ENCODE data around the gene SIMC1. TPM values are rescaled to one million over a fixed set of nuclear protein-coding genes. Genes with fewer than 3 reads are reported as not detected.
"Not testable (repeated sequence)": the region's sequence is repeated elsewhere in the genome, so short reads cannot be mapped to it uniquely, and the experiment has no call there.

Gene SIMC1
- total RNA-seq, 2 experiments from 2014 or later, result 31.6 to 33.2 TPM

DNA sequence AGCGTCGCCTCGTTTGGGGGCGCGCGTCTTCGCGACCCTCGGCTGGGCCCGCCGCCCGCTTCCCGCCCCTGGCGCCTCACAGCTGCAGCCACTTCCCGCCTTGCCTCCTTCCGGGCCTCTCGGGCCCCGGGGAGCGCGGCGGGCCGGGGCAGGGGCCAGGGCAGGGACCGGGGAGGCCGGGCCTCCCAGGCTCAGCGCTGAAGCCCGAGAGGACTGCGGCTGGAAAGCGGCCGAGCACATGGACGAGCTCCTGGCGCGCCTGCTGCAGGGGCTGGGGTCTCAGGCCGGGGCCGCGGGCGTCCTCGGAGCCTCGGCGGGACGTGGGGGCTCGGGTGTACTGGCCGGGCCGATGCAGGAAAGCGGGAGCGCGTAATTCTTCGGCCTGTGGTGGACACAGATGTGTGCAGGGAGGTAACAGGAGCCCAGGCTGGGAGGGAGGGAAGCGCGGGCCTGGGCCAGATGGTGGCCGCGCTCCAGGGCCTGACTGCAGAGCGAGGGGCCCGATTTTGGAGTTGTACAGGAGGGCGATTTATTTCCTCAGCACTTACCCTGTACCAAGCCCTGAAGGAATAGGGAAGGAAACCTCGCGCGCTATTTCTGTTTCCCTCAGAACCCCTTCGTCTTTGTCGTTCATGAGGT is 540 bp downstream of the SIMC1 start:
- POLR2A ChIA-PET, H3K4me3 Mint-ChIP-seq, H3K27ac Mint-ChIP-seq, H3K36me3 Mint-ChIP-seq, DNase-seq, H3K27me3 Mint-ChIP-seq, H3K9me3 Mint-ChIP-seq, H3K4me1 Mint-ChIP-seq: not testable (repeated sequence)
- ATAC-seq (ENCODE audit: low read depth), result peak; percentile 51

GRCh38 chr5:176239304-176239703 is 1.1 kb downstream of the SIMC1 start:
- ATAC-seq (ENCODE audit: low read depth); H3K27me3 Mint-ChIP-seq; H3K27ac Mint-ChIP-seq; H3K9me3 Mint-ChIP-seq; H3K4me1 Mint-ChIP-seq; H3K4me3 Mint-ChIP-seq; H3K36me3 Mint-ChIP-seq; DNase-seq; POLR2A ChIA-PET: not testable (repeated sequence)

DNA sequence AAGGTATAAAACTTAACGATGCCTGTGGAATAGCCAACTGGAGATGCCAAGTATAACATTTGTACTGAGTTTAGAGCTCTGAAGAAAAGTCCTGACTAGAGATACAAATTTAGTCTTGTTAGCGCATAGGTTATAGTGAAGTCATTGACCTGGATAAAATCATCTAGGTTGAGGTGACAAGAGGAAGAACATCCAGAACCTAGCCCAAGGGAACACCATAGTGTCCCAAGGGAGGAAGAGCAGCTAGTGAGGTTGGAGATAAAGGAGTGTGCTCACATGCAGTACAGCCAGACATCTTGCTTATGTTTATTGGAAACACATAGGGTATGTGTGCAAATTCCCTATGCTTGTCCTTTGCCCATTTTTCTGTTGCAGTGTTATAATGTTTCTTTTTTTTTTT is 6.1 kb downstream of the SIMC1 start:
- H3K27me3 Mint-ChIP-seq; POLR2A ChIA-PET; H3K9me3 Mint-ChIP-seq; ATAC-seq (ENCODE audit: low read depth); H3K27ac Mint-ChIP-seq; H3K4me1 Mint-ChIP-seq; H3K36me3 Mint-ChIP-seq; H3K4me3 Mint-ChIP-seq; DNase-seq: not testable (repeated sequence)

DNA sequence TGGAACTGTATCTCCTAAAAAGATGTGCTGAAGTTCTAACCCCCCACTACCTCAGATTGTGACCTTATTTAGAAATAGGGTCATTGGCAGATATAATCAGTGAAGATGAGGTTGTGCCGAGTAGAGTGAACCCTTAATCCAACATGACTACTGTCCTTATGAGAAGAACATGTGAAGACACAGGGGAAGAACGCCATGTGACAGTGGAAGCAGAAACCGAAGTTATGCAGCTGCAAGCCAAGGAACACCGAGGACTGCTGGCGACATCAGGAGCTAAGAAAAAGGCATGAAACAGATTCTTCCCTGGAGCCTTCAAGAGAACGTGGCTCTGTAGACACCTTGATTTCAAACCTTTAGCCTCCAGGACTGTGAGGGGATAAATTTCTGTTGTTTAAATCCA is 6.8 kb downstream of the SIMC1 start:
- DNase-seq; H3K4me1 Mint-ChIP-seq; H3K9me3 Mint-ChIP-seq; H3K27me3 Mint-ChIP-seq; H3K36me3 Mint-ChIP-seq; ATAC-seq (ENCODE audit: low read depth); POLR2A ChIA-PET; H3K27ac Mint-ChIP-seq; H3K4me3 Mint-ChIP-seq: not testable (repeated sequence)

- ATAC-seq (ENCODE audit: low read depth); H3K27me3 Mint-ChIP-seq; H3K9me3 Mint-ChIP-seq; H3K27ac Mint-ChIP-seq; DNase-seq; H3K4me3 Mint-ChIP-seq; H3K4me1 Mint-ChIP-seq; POLR2A ChIA-PET; H3K36me3 Mint-ChIP-seq: not testable (repeated sequence)
Measured at GRCh38 chr5:176245489-176245888, 7.3 kb downstream of the SIMC1 start.

DNA sequence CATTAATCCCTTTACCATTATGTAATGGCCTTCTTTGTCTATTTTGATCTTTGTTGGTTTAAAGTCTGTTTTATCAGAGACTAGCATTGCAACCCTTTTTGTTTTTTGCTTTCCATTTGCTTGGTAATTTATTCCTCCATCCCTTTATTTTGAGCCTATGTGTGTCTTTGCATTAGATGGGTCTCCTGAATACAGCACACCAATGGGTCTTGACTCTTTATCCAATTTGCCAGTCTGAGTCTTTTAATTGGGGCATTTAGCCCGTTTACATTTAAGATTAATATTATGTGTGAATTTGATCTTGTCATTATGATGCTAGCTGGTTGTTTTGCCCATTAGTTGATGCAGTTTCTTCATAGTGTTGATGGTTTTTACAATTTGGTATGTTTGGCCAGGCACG is 12.5 kb downstream of the SIMC1 start:
- H3K9me3 Mint-ChIP-seq; H3K27me3 Mint-ChIP-seq; DNase-seq; ATAC-seq (ENCODE audit: low read depth); POLR2A ChIA-PET; H3K4me1 Mint-ChIP-seq; H3K27ac Mint-ChIP-seq; H3K4me3 Mint-ChIP-seq: not testable (repeated sequence)
- H3K36me3 Mint-ChIP-seq, result peaks cover 13% of the 10 kb centered on the region

- POLR2A ChIA-PET; ATAC-seq (ENCODE audit: low read depth); H3K9me3 Mint-ChIP-seq; H3K4me1 Mint-ChIP-seq; H3K27me3 Mint-ChIP-seq; H3K27ac Mint-ChIP-seq; H3K4me3 Mint-ChIP-seq; DNase-seq: not testable (repeated sequence)
- peaks cover 14% of the 10 kb centered on the region for H3K36me3 Mint-ChIP-seq
Measured at GRCh38 chr5:176252171-176252570, 13.9 kb downstream of the SIMC1 start.

- H3K4me1 Mint-ChIP-seq; H3K9me3 Mint-ChIP-seq; H3K27ac Mint-ChIP-seq; H3K4me3 Mint-ChIP-seq; DNase-seq; ATAC-seq (ENCODE audit: low read depth); POLR2A ChIA-PET; H3K27me3 Mint-ChIP-seq: not testable (repeated sequence)
- H3K36me3 Mint-ChIP-seq, result peaks cover 14% of the 10 kb centered on the region
Measured at GRCh38 chr5:176253370-176254065, 15.3 kb downstream of the SIMC1 start.

DNA sequence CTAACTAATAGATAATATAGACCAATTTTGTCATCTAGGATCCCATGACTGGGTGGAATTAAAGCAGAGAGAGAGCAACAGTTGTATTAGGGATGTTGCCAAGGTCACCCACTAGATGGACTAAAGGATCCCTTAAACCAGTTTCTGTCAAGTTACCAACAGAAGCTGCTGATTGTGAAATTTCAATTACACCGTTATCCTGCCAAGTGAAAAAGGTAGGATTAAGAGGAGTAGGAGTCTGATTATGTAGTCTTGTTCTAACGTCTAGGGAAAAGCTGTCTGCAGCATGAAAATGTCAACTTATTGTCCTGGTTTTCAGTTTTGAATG is 15.8 kb downstream of the SIMC1 start:
- ATAC-seq (ENCODE audit: low read depth); H3K4me3 Mint-ChIP-seq; DNase-seq; H3K4me1 Mint-ChIP-seq; POLR2A ChIA-PET; H3K9me3 Mint-ChIP-seq; H3K27me3 Mint-ChIP-seq; H3K27ac Mint-ChIP-seq: not testable (repeated sequence)
- H3K36me3 Mint-ChIP-seq, result peaks cover 14% of the 10 kb centered on the region

GRCh38 chr5:176257871-176258505 is 19.8 kb downstream of the SIMC1 start:
- POLR2A ChIA-PET; H3K4me3 Mint-ChIP-seq; H3K27me3 Mint-ChIP-seq; DNase-seq; H3K27ac Mint-ChIP-seq; H3K4me1 Mint-ChIP-seq; H3K9me3 Mint-ChIP-seq; ATAC-seq (ENCODE audit: low read depth): not testable (repeated sequence)
- H3K36me3 Mint-ChIP-seq, result peaks cover 13% of the 10 kb centered on the region

GRCh38 chr5:176260682-176261081 is 22.5 kb downstream of the SIMC1 start:
- H3K36me3 Mint-ChIP-seq, result peaks cover 30% of the 10 kb centered on the region
- POLR2A ChIA-PET; H3K27me3 Mint-ChIP-seq; H3K4me3 Mint-ChIP-seq; H3K9me3 Mint-ChIP-seq; ATAC-seq (ENCODE audit: low read depth); H3K27ac Mint-ChIP-seq; DNase-seq; H3K4me1 Mint-ChIP-seq: not testable (repeated sequence)

DNA sequence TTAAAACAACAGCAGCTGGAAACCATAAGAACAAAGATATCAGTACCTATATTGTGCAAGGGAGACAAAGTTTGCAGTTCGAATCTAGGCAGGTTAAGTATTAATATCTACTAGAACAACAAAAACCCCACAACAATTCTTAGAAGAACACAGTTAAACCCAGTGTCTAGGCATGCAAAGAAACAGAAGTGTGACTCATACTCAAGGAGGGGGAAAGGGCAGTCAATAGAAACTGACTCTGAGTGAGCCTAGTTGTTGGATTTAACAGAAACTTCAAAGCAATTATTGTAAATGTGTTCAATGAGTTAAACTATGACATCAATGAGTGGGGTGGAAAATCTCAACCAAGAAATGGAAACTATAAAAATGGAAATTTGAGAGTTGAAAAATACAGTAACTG is 28.2 kb downstream of the SIMC1 start:
- H3K4me3 Mint-ChIP-seq; DNase-seq; H3K27ac Mint-ChIP-seq; H3K9me3 Mint-ChIP-seq; H3K27me3 Mint-ChIP-seq; ATAC-seq (ENCODE audit: low read depth); POLR2A ChIA-PET; H3K4me1 Mint-ChIP-seq: not testable (repeated sequence)
- H3K36me3 Mint-ChIP-seq, result peaks cover 31% of the 10 kb centered on the region

DNA sequence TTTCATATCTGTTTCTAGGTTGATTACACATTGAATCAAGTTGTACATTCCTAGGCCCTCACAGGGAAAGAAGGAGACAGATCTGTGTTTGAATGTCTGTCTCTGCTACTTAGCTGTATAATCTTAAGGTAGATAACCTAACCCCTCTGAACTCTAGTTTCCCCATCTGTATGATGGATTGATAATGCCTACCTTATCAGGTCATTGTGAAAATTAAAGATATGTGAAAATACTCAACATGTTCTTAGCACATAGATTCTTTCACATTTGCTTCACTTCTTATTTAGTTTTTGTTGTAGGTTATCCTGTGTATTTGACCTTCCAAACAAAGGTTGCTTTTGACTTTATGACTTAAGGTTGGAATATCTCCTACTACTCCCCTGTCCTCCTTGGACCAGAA is 50.8 kb downstream of the SIMC1 start:
- H3K4me3 Mint-ChIP-seq; H3K4me1 Mint-ChIP-seq; DNase-seq; ATAC-seq (ENCODE audit: low read depth); H3K9me3 Mint-ChIP-seq; POLR2A ChIA-PET; H3K27ac Mint-ChIP-seq; H3K27me3 Mint-ChIP-seq: not testable (repeated sequence)
- H3K36me3 Mint-ChIP-seq, result peaks cover 15% of the 10 kb centered on the region

Data from activated naive CD8-positive, alpha-beta T cell treated with anti-CD3 and anti-CD28 coated beads, Interleukin-2, amount 10 ng/mL, durations not matched to agents 7 days and 5 days (primary cell).